ENCODE results near the gene NR6A1. TPM values are rescaled to one million over a fixed set of nuclear protein-coding genes. Genes with fewer than 3 reads are reported as not detected.

The NR6A1 gene
- total RNA-seq, 1 experiment from 2014 or later, result 6.0 TPM

DNA sequence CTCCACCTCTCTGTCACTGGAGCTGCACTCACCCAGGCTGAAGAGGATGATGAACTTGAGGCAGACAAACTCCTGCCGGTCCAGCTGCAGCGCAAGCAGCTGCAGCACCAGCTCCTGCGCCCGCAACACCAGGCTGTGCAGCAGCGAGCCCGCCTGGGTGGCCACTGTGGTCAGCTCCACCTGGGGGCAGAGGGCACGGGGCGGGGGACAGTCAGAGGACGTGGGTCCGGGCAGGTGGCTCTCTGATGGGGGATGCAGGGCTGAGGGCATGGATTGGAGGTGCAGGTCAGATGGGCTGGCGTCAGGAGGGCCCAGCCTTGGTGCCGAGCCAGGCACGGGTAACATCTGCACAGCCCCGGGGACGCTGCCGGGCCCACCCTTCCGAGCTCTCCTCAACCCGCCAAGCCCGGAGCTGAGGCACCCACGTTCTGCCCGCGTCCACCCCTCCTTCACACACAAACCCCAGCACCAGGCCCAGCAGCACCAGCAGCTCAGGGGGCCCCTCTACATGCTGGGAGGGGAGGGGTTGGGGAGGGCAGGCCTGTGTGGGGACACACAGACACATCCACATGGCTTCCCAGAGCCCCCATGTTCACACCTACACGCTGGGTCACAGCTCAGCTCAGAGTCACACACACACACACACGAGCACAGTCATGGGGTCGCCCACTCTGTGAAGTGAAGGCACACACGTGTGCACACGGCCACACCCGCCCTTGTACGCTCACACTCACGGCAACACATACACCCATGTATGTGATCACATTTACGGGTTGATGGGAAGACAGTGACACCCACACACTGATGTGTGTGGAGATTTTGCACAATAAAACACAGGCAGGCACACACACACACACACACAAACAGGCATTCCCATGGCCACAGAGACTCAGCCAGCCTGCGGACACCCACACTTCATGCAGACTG, 279.8 kb downstream of the NR6A1 start:
- Histone ChIP-seq H3K4me3 (no peak overlapping the region), H3K36me3 (no peaks in the 10 kb centered on the region), H3K27me3 (peaks cover 87% of the 10 kb centered on the region), H3K9me3 (replicated peaks) (no peaks in the 10 kb centered on the region), H3K27ac (no peak overlapping the region), H3K4me1 (no peaks in the 10 kb centered on the region)
- no peak for DNase-seq

DNA sequence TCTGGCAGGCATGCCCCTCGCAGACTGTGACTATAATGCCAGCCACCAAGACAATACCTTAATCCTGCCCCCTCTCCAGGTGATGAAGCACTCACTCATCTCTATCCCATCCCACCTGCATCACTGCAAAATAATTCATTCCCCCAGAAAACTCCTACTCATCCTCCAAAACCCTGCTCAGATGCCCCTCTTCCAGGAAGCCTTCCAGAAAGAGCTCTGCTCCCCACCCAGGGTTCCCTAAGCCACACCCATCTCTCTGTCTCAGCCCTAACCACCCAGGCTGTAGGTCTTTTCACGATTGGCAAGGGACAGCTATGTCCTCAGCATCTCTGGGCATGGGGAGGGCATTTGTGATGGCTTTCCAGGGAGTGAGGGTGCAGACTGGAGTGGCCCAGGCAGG, 281.1 kb downstream of the NR6A1 start:
- H3K27me3 ChIP-seq, result peaks cover 83% of the 10 kb centered on the region
- no peak for DNase-seq

DNA sequence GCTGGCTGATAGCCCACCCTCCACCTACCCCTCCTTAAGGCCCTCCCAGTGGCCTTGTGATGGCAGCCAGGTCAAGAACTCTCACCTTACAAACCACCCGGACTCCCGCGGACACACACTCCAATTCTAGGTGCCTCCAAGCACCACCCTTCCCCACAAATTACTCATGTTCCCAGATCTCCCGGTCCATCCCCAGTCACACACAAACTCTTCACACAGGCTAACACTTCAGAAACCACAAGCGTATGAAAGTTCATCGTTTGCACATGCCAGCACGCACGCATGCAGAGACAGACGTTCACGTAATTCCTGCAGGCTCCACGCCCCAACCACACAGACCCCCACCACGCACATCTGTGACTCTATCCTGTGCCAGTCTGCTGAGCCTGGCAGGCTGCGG, 281.9 kb downstream of the NR6A1 start:
- H3K9me3 ChIP-seq (replicated peaks), result no peaks in the 10 kb centered on the region
- DNase-seq, result no peak
- no peak overlapping the region for H3K27ac ChIP-seq
- H3K4me3 ChIP-seq, result no peak overlapping the region
- no peaks in the 10 kb centered on the region for H3K4me1 ChIP-seq
- H3K27me3 ChIP-seq, result peaks cover 75% of the 10 kb centered on the region
- no peaks in the 10 kb centered on the region for H3K36me3 ChIP-seq

More for the DNA sequence above, 281.1 kb downstream of the NR6A1 start:
- Histone ChIP-seq H3K36me3 (no peaks in the 10 kb centered on the region), H3K27ac (no peak overlapping the region), H3K9me3 (replicated peaks) (no peaks in the 10 kb centered on the region), H3K4me1 (no peaks in the 10 kb centered on the region), H3K4me3 (no peak overlapping the region)

DNA sequence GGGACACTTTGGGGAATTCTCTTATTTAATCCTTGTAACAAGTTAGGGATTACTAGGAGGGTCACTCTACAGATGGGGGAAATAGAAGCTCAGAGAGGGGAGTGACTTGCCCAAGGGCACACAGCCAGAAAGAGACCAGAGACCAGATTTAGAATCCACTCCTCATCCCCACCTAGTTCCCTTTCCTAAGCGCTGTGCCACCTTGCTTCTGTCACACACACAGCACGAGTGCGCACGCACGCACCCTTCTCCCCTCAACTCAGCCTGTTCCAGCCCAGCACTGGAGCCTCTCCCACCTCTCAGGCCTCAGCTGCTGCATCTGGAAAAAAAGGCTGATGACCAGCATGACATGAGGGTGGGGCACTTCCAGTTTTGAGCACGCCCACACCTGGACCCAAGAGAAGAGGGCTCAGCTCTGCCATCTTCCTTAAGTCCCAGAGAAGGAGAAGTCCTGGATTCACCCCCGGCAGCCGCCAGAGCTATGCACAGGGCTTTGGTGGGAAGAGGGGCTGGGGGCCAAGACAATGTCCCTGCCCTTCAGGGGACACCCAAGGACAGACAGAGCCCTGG, 282.4 kb downstream of the NR6A1 start:
- no peak for DNase-seq
- peaks cover 70% of the 10 kb centered on the region for H3K27me3 ChIP-seq

GRCh38 chr9:124487260-124488182, 283.6 kb downstream of the NR6A1 start:
- no peaks in the 10 kb centered on the region for H3K9me3 ChIP-seq (replicated peaks)
- H3K27me3 ChIP-seq, result peaks cover 59% of the 10 kb centered on the region
- no peak overlapping the region for H3K27ac ChIP-seq
- H3K36me3 ChIP-seq, result no peaks in the 10 kb centered on the region
- DNase-seq, result no peak
- no peaks in the 10 kb centered on the region for H3K4me1 ChIP-seq
- H3K4me3 ChIP-seq, result no peak overlapping the region

More for the DNA sequence above, 282.4 kb downstream of the NR6A1 start:
- H3K27ac ChIP-seq, result no peak overlapping the region
- no peaks in the 10 kb centered on the region for H3K4me1 ChIP-seq
- H3K9me3 ChIP-seq (replicated peaks), result no peaks in the 10 kb centered on the region
- no peaks in the 10 kb centered on the region for H3K36me3 ChIP-seq
- H3K4me3 ChIP-seq, result no peak overlapping the region

- H3K4me3 ChIP-seq, result no peak overlapping the region
- H3K4me1 ChIP-seq, result no peaks in the 10 kb centered on the region
- H3K27me3 ChIP-seq, result peaks cover 55% of the 10 kb centered on the region
- H3K36me3 ChIP-seq, result no peaks in the 10 kb centered on the region
- H3K9me3 ChIP-seq (replicated peaks), result no peaks in the 10 kb centered on the region
- H3K27ac ChIP-seq, result no peak overlapping the region
- no peak for DNase-seq
Observed at GRCh38 chr9:124486778-124487259, 284.3 kb downstream of the NR6A1 start.

- Histone ChIP-seq H3K4me1 (no peaks in the 10 kb centered on the region), H3K27me3 (peaks cover 46% of the 10 kb centered on the region), H3K36me3 (no peaks in the 10 kb centered on the region), H3K27ac (no peak overlapping the region), H3K4me3 (no peak overlapping the region), H3K9me3 (replicated peaks) (no peaks in the 10 kb centered on the region)
- no peak for DNase-seq
Observed at GRCh38 chr9:124485936-124486335, 285.2 kb downstream of the NR6A1 start.

DNA sequence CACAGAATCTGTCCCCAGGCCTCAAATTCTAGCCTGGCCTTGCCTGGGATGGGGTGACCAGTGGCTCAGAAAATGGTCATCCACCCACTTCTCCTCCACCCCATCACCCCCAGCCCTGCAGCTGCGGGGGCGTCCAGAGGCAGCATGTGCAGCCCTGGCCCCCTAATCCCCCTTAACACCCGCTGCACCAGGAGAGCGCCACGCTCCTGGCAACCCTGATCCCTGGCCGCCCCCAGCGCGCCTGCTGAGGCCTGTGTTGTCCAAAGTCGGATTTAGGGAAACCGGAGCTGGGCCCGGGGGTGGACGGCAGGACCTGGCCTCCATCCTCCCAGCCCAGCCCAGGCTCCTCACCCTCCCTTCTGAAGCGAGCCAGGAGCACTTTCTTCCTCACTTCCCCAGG, 285.9 kb downstream of the NR6A1 start:
- no peaks in the 10 kb centered on the region for H3K36me3 ChIP-seq
- no peaks in the 10 kb centered on the region for H3K4me1 ChIP-seq
- no peaks in the 10 kb centered on the region for H3K9me3 ChIP-seq (replicated peaks)
- no peak overlapping the region for H3K27ac ChIP-seq
- peaks cover 41% of the 10 kb centered on the region for H3K27me3 ChIP-seq
- DNase-seq, result no peak
- H3K4me3 ChIP-seq, result no peak overlapping the region

DNA sequence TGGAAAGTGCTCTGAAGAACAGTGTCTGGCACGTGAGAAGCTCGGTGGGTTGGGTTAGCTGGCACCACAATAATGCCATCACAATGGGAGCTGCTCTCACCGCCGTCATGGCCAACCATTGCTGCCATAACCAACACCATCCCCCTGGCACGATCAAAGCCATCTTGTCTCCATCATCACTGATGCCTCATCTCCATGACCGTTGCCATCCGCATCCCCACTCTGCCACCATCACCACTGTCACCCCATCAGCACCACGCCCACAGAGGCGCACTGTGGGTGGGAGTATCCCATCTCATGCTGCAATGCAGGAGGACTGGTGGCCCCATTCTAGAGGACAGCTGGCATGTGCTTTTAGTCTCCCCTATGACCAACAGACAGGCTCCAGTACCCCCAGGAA, 287.6 kb downstream of the NR6A1 start:
- Histone ChIP-seq H3K36me3 (no peaks in the 10 kb centered on the region), H3K27me3 (peaks cover 37% of the 10 kb centered on the region), H3K4me1 (no peaks in the 10 kb centered on the region), H3K4me3 (no peak overlapping the region), H3K9me3 (replicated peaks) (no peaks in the 10 kb centered on the region), H3K27ac (no peak overlapping the region)
- DNase-seq, result no peak

- peaks cover 36% of the 10 kb centered on the region for H3K27me3 ChIP-seq
- no peak for DNase-seq
- H3K4me3 ChIP-seq, result no peak overlapping the region
- no peak overlapping the region for H3K27ac ChIP-seq
- H3K9me3 ChIP-seq (replicated peaks), result no peaks in the 10 kb centered on the region
- no peaks in the 10 kb centered on the region for H3K36me3 ChIP-seq
- no peaks in the 10 kb centered on the region for H3K4me1 ChIP-seq
Observed at GRCh38 chr9:124482431-124483031, 288.6 kb downstream of the NR6A1 start.

DNA sequence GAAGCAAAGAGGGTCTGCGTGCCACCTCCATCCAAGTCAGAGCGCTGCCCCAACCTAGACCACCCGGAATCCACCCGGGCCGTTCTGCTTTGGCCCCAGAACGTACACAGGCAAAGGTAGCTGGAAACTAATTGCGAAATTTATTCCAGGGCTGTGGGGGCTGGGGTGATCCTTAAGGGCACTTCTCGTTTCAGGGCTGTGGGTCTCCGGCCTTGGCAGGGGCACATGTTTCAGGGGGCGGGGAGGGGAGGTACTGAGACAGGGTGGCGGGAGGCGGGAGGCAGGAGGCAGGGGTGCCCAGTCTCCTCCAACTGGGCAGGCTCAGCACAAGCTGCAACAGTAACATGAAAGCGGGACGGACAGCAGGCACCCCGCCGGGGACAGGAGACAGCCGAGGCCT, 290.0 kb downstream of the NR6A1 start:
- Histone ChIP-seq H3K4me3 (no peak overlapping the region), H3K9me3 (replicated peaks) (no peaks in the 10 kb centered on the region), H3K36me3 (no peaks in the 10 kb centered on the region), H3K4me1 (no peaks in the 10 kb centered on the region), H3K27me3 (peaks cover 35% of the 10 kb centered on the region), H3K27ac (no peak overlapping the region)
- no peak for DNase-seq

DNA sequence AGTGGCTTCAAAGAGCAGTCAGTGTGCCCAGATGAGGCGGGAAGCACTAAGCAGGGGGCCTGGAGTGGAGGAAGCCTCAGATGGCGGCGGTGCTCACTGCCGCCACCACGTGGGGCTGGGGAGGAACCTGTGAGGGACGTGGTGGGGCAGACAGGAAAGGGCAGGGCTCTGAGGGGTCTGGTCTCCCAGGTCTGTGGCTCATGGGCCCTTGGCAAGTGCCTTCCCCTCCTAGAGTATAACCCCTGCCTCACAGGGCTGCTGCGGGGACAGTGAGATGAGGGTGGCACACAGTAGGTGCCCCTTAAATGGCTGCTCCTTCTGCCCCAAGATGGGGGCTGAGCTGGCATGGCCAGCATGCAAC, 290.5 kb downstream of the NR6A1 start:
- peak; percentile 28 to 56 for DNase-seq
- Histone ChIP-seq H3K27ac (no peak overlapping the region), H3K4me3 (no peak overlapping the region), H3K27me3 (peaks cover 38% of the 10 kb centered on the region), H3K36me3 (no peaks in the 10 kb centered on the region), H3K9me3 (replicated peaks) (no peaks in the 10 kb centered on the region), H3K4me1 (no peaks in the 10 kb centered on the region)

DNA sequence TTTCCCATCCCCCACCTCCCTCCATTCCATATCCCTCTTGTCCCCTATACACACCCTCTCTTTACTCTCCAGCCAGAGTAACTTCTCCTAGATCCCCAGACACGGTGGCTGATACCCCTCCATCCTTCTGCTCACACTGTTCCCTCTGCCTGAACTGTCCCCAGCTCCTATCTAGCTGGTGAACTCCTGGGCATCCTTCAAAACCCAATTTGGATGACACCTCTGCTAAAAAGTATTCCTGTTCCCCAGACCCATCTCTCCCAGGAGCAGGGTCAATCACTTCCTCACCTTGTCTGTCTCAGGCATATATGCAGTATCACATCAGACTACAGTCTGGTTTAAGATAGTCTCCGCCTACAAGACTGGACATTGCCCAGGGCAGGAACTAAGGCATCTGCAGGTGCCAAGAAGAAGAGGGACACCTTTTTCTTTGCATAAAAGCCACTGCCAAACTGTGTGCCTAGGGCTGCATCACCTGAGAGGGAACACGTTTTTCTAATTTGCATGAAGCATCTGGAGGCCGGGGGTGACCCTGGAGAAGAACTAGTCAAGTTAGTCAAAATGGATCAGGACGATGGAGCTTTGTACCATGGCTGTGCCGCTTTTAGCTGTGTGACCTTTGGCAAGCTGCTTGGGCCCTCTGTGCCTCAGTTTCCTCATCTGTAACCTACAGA, 291.0 kb downstream of the NR6A1 start:
- DNase-seq, result no peak
- no peak overlapping the region for H3K4me3 ChIP-seq
- no peaks in the 10 kb centered on the region for H3K36me3 ChIP-seq
- H3K27ac ChIP-seq, result no peak overlapping the region
- no peaks in the 10 kb centered on the region for H3K9me3 ChIP-seq (replicated peaks)
- H3K27me3 ChIP-seq, result peaks cover 36% of the 10 kb centered on the region
- no peaks in the 10 kb centered on the region for H3K4me1 ChIP-seq

- H3K27ac ChIP-seq, result no peak overlapping the region
- H3K27me3 ChIP-seq, result peaks cover 42% of the 10 kb centered on the region
- no peaks in the 10 kb centered on the region for H3K4me1 ChIP-seq
- no peaks in the 10 kb centered on the region for H3K36me3 ChIP-seq
- no peaks in the 10 kb centered on the region for H3K9me3 ChIP-seq (replicated peaks)
- no peak overlapping the region for H3K4me3 ChIP-seq
- DNase-seq, result no peak
Observed at GRCh38 chr9:124479371-124479770, 291.7 kb downstream of the NR6A1 start.

Data from SJCRH30 (cell line).